SK-N-SH treated with all-trans-retinoic acid at 6 μM for 48 hours (cell line): ENCODE measurements around the gene CHDH.

Experiments
- ATAC-seq: fragments of 200-7000 bp; cut with Tn5 transposase; 3 replicates; pipeline ENCODE4 v1.9.1; 2020; ENCODE audit warnings: mild to moderate bottlenecking, moderate library complexity
- ARNTL ChIP-seq: fragments of 450-650 bp; formaldehyde crosslinking; IDR thresholded peaks from 2 replicates; pipeline ENCODE4 v1.5.0; 2020; ENCODE audit warnings: low read depth, mild to moderate bottlenecking, moderate library complexity, borderline replicate concordance
- CSDC2 ChIP-seq: fragments of 250-450 bp; sonication (Bioruptor Pico); IDR thresholded peaks from 2 replicates; pipeline ENCODE4 v1.5.0; 2020; ENCODE audit warnings: mild to moderate bottlenecking, moderate library complexity
- ESRRG ChIP-seq: fragments of 250-450 bp; sonication (Bioruptor Pico); IDR thresholded peaks from 2 replicates; pipeline ENCODE4 v1.6.1; 2021; ENCODE audit warnings: mild to moderate bottlenecking
- GLIS3 ChIP-seq: fragments of 250-450 bp; sonication (Bioruptor Pico); IDR thresholded peaks from 2 replicates; pipeline ENCODE4 v1.5.0; 2020; ENCODE audit warnings: mild to moderate bottlenecking, moderate library complexity
- ISL1 ChIP-seq: fragments of 250-450 bp; sonication (Bioruptor Pico); IDR thresholded peaks from 2 replicates; pipeline ENCODE4 v2.1.2; 2022; ENCODE audit warnings: mild to moderate bottlenecking, moderate library complexity
- OSR1 ChIP-seq: fragments of 250-450 bp; sonication (Bioruptor Pico); IDR thresholded peaks from 2 replicates; pipeline ENCODE4 v1.8.0; 2022; ENCODE audit warnings: moderate library complexity, mild to moderate bottlenecking, inconsistent platforms
- PPARA ChIP-seq: fragments of 250-450 bp; sonication (Bioruptor Pico); IDR thresholded peaks from 2 replicates; pipeline ENCODE4 v1.5.0; 2020; ENCODE audit warnings: mild to moderate bottlenecking, borderline replicate concordance
- RARB ChIP-seq: fragments of 250-450 bp; sonication (Bioruptor Pico); IDR thresholded peaks from 2 replicates; pipeline ENCODE4 v1.8.0; 2021; ENCODE audit warnings: mild to moderate bottlenecking, moderate library complexity
- SNAI2 ChIP-seq: fragments of 250-450 bp; sonication (Bioruptor Pico); IDR thresholded peaks from 2 replicates; pipeline ENCODE4 v1.5.0; 2020; ENCODE audit warnings: mild to moderate bottlenecking, moderate library complexity
- TCF4 ChIP-seq: fragments of 250-450 bp; sonication (Bioruptor Pico); IDR thresholded peaks from 2 replicates; pipeline ENCODE4 v1.8.0; 2021; ENCODE audit warnings: mild to moderate bottlenecking, moderate library complexity, borderline replicate concordance
- TOX ChIP-seq: fragments of 250-450 bp; sonication (Bioruptor Pico); IDR thresholded peaks from 2 replicates; pipeline ENCODE4 v1.8.0; 2021; ENCODE audit warnings: mild to moderate bottlenecking, moderate library complexity, borderline replicate concordance
- ZC3H10 ChIP-seq: fragments of 250-450 bp; sonication (Bioruptor Pico); IDR thresholded peaks from 2 replicates; pipeline ENCODE4 v1.5.1; 2021; ENCODE audit warnings: mild to moderate bottlenecking, moderate library complexity
- ZFP3 ChIP-seq: fragments of 250-450 bp; sonication (Bioruptor Pico); IDR thresholded peaks from 2 replicates; pipeline ENCODE4 v1.5.0; 2020; ENCODE audit warnings: mild to moderate bottlenecking, moderate library complexity
- ZFP30 ChIP-seq: fragments of 450-650 bp; formaldehyde crosslinking; IDR thresholded peaks from 2 replicates; pipeline ENCODE4 v1.5.0; 2022; ENCODE audit warnings: mild to moderate bottlenecking, moderate library complexity
- ZNF565 ChIP-seq: fragments of 450-650 bp; formaldehyde crosslinking; conservative IDR thresholded peaks from 2 replicates; pipeline ENCODE4 v1.5.0; 2020; ENCODE audit warnings: low read depth, mild to moderate bottlenecking, moderate library complexity
- ZNF70 ChIP-seq: fragments of 450-650 bp; formaldehyde crosslinking; IDR thresholded peaks from 2 replicates; pipeline ENCODE4 v1.5.0; 2020; ENCODE audit warnings: mild to moderate bottlenecking, moderate library complexity
- ZNF8 ChIP-seq: fragments of 450-650 bp; formaldehyde crosslinking; IDR thresholded peaks from 2 replicates; pipeline ENCODE4 v1.5.0; 2020; ENCODE audit warnings: mild to moderate bottlenecking, moderate library complexity
- TF ChIP-seq, protein P1 (sequence below): fragments of 250-450 bp; sonication (Bioruptor Pico); IDR thresholded peaks from 2 replicates; pipeline ENCODE4 v1.8.0; 2020; ENCODE audit warnings: mild to moderate bottlenecking, moderate library complexity, borderline replicate concordance
- TF ChIP-seq, protein P2 (sequence below): fragments of 250-450 bp; sonication (Bioruptor Pico); IDR thresholded peaks from 2 replicates; pipeline ENCODE4 v1.5.1; 2020; ENCODE audit warnings: low read depth, mild to moderate bottlenecking, moderate library complexity
- TF ChIP-seq, protein P3 (sequence below): fragments of 250-450 bp; sonication (Bioruptor Pico); IDR thresholded peaks from 2 replicates; pipeline ENCODE4 v1.5.1; 2021; ENCODE audit warnings: mild to moderate bottlenecking, moderate library complexity
- TF ChIP-seq, protein P4 (sequence below): fragments of 250-450 bp; sonication (Bioruptor Pico); IDR thresholded peaks from 2 replicates; pipeline ENCODE4 v1.8.0; 2021; ENCODE audit warnings: low read depth, mild to moderate bottlenecking, moderate library complexity, borderline replicate concordance

Gene CHDH

DNA sequence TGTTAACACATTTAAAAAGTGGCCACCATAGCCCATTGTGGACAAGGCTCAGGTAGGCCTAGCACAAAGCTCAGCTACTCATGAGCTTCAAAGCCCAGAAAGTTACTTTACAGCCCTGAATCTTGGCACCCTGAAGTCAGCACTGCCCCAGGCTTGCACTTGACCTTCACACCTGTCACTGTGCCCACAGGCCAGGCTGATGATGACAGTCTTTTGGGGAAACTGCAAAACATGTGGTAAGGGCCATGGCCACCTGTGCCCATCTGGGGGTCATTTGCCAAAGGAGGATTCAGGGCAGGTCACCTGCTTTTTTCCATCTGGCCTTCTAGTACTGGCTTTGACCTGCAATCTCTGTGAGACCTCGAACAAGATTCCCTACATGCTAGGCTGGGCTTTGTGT, 11.0 kb downstream of the CHDH start:
- TF ChIP-seq PPARA (no peak), ZNF565 (no peak), GLIS3 (no peak), ZNF70 (no peak), ZNF8 (CRISPR knock-in tag) (no peak), ARNTL (no peak), ZFP3 (no peak), ZFP30 (CRISPR knock-in tag) (no peak), TCF4 (CRISPR knock-in tag) (no peak), ZC3H10 (no peak)
- TF ChIP-seq, protein P1, sequence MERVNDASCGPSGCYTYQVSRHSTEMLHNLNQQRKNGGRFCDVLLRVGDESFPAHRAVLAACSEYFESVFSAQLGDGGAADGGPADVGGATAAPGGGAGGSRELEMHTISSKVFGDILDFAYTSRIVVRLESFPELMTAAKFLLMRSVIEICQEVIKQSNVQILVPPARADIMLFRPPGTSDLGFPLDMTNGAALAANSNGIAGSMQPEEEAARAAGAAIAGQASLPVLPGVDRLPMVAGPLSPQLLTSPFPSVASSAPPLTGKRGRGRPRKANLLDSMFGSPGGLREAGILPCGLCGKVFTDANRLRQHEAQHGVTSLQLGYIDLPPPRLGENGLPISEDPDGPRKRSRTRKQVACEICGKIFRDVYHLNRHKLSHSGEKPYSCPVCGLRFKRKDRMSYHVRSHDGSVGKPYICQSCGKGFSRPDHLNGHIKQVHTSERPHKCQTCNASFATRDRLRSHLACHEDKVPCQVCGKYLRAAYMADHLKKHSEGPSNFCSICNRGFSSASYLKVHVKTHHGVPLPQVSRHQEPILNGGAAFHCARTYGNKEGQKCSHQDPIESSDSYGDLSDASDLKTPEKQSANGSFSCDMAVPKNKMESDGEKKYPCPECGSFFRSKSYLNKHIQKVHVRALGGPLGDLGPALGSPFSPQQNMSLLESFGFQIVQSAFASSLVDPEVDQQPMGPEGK: no peak
- TF ChIP-seq, protein P2, sequence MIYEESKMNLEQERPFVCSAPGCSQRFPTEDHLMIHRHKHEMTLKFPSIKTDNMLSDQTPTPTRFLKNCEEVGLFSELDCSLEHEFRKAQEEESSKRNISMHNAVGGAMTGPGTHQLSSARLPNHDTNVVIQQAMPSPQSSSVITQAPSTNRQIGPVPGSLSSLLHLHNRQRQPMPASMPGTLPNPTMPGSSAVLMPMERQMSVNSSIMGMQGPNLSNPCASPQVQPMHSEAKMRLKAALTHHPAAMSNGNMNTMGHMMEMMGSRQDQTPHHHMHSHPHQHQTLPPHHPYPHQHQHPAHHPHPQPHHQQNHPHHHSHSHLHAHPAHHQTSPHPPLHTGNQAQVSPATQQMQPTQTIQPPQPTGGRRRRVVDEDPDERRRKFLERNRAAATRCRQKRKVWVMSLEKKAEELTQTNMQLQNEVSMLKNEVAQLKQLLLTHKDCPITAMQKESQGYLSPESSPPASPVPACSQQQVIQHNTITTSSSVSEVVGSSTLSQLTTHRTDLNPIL (CRISPR knock-in tag): no peak
- TF ChIP-seq, protein P3, sequence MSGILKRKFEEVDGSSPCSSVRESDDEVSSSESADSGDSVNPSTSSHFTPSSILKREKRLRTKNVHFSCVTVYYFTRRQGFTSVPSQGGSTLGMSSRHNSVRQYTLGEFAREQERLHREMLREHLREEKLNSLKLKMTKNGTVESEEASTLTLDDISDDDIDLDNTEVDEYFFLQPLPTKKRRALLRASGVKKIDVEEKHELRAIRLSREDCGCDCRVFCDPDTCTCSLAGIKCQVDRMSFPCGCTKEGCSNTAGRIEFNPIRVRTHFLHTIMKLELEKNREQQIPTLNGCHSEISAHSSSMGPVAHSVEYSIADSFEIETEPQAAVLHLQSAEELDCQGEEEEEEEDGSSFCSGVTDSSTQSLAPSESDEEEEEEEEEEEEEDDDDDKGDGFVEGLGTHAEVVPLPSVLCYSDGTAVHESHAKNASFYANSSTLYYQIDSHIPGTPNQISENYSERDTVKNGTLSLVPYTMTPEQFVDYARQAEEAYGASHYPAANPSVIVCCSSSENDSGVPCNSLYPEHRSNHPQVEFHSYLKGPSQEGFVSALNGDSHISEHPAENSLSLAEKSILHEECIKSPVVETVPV (CRISPR knock-in tag): no peak
- TF ChIP-seq, all 23 proteins: peak for 0
- ATAC-seq: no peak

DNA sequence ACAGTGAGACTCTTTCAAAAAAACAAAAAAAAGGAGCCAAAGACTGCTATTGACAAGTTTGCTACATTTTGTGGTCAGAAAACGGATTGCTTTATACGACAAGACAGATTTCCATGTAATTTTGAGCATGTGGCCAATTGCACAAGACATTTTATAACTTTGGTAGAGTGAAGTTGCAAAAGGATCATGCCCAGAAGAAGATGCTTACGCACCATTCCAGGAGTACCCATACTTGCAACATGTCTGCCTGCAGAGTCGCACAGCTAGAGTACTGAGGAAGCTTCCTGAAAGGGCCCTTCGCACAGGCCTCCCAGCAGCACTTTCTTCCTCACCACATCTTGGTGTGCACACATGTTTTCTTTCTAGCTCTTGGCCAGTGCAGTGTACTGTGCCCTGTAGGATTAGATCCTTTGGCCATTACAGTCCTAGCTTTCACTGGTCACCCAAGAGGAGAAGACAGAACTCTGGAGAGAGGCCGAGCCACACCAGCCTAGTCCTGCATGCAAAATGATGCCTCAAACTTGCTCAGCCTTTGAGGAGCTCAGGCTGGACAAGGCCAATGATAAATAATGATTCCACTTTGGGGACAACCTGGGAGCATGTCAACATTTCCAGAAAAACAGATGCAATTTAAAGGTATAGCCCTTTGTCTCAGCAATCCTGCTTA, 11.7 kb downstream of the CHDH start:
- ATAC-seq: no peak
- TF ChIP-seq, protein P3 (CRISPR knock-in tag): no peak
- TF ChIP-seq TOX (no peak), OSR1 (no peak), PPARA (no peak), ZFP3 (no peak), GLIS3 (no peak), SNAI2 (no peak), ESRRG (CRISPR knock-in tag) (no peak), ZNF565 (no peak), RARB (CRISPR knock-in tag) (no peak), ISL1 (no peak), ZFP30 (CRISPR knock-in tag) (no peak), TCF4 (CRISPR knock-in tag) (no peak), ZC3H10 (no peak), CSDC2 (CRISPR knock-in tag) (no peak)
- TF ChIP-seq, protein P1: no peak
- TF ChIP-seq, protein P2 (CRISPR knock-in tag): no peak
- TF ChIP-seq, protein P4, sequence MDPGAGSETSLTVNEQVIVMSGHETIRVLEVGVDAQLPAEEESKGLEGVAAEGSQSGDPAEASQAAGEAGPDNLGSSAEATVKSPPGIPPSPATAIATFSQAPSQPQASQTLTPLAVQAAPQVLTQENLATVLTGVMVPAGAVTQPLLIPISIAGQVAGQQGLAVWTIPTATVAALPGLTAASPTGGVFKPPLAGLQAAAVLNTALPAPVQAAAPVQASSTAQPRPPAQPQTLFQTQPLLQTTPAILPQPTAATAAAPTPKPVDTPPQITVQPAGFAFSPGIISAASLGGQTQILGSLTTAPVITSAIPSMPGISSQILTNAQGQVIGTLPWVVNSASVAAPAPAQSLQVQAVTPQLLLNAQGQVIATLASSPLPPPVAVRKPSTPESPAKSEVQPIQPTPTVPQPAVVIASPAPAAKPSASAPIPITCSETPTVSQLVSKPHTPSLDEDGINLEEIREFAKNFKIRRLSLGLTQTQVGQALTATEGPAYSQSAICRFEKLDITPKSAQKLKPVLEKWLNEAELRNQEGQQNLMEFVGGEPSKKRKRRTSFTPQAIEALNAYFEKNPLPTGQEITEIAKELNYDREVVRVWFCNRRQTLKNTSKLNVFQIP (CRISPR knock-in tag): no peak
